Epithelial cell of proximal tubule (primary cell): ENCODE data around the gene MED13L. TPM values are rescaled to one million over a fixed set of nuclear protein-coding genes. Genes with fewer than 3 reads are reported as not detected.

Experiments used
- DNase-seq: peaks from one replicate; pipeline ENCODE4 v3.0.0-alpha.2; 2011; ENCODE audit warnings: low read depth
- H3K4me3 ChIP-seq: 2 replicates; pipeline ENCODE4 v1.5.1; 2011; ENCODE audit warnings: low read depth, mild to moderate bottlenecking, low read length
- total RNA-seq: library from RNA; depleted of rRNA; stranded (reverse); fragments of >200 nt; gene quantifications from 2 replicates; pipeline ENCODE4 v1.2.3, GENCODE V29; 2015
- TF ChIP-seq, protein P1 (sequence below): conservative IDR thresholded peaks from 2 replicates; pipeline ENCODE4 v1.5.1; 2012; ENCODE audit warnings: low read depth, mild to moderate bottlenecking, low read length

Gene MED13L
- total RNA-seq, 1 donor from 2014 or later, result 37.9 TPM

GRCh38 chr12:116026768-116027550, 250.5 kb downstream of the MED13L start:
- H3K4me3 ChIP-seq, result no peak overlapping the region
- TF ChIP-seq, protein P1, sequence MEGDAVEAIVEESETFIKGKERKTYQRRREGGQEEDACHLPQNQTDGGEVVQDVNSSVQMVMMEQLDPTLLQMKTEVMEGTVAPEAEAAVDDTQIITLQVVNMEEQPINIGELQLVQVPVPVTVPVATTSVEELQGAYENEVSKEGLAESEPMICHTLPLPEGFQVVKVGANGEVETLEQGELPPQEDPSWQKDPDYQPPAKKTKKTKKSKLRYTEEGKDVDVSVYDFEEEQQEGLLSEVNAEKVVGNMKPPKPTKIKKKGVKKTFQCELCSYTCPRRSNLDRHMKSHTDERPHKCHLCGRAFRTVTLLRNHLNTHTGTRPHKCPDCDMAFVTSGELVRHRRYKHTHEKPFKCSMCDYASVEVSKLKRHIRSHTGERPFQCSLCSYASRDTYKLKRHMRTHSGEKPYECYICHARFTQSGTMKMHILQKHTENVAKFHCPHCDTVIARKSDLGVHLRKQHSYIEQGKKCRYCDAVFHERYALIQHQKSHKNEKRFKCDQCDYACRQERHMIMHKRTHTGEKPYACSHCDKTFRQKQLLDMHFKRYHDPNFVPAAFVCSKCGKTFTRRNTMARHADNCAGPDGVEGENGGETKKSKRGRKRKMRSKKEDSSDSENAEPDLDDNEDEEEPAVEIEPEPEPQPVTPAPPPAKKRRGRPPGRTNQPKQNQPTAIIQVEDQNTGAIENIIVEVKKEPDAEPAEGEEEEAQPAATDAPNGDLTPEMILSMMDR, result no peak
- no peak for DNase-seq

- TF ChIP-seq, protein P1, result no peak
- DNase-seq, result no peak
- no peak overlapping the region for H3K4me3 ChIP-seq
Measured at GRCh38 chr12:116026346-116026745, 251.1 kb downstream of the MED13L start.

DNA sequence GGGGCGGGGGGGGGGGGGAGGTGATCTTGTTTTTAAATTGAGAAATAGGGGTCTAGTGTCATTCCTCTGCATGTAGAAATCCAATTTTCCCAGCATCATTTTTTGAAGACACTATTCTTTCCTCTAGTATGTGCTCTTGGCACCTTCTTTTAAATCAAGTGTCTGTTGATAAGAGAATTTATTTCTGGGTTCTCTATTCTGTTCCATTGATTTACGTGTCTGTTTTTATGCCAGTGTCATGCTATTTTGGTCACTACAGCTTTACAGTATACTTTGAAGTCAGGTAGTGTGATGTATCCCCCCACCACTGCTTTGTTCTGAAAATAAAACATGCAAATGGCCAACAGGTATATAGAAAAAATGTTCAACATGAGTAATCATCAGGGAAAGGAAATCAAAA, 252.7 kb downstream of the MED13L start:
- no peak for DNase-seq
- TF ChIP-seq, protein P1, result no peak
- H3K4me3 ChIP-seq, result no peak overlapping the region

- no peak for DNase-seq
- TF ChIP-seq, protein P1, result no peak
- no peak overlapping the region for H3K4me3 ChIP-seq
Measured at GRCh38 chr12:116019415-116019814, 258.1 kb downstream of the MED13L start.

GRCh38 chr12:116018282-116018681, 259.2 kb downstream of the MED13L start:
- DNase-seq, result no peak
- TF ChIP-seq, protein P1, result no peak
- no peak overlapping the region for H3K4me3 ChIP-seq

DNA sequence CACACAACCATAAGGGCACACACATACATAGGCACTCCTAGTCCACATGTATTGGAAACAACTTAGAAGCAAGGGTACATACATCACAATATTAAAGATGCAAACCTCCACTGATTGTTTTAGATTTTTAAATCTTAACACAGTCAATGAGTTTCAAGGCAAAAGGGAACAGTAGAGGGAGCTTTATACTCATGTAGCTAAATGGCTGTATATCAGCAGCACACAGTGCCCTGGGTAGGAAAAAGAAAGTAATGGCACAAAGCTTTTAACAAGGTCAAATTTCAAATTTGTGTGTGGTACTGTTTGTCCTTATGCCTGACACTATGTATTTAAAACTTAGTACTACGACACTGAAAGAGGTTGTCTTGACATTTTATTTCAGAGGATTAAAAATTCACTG, 262.0 kb downstream of the MED13L start:
- TF ChIP-seq, protein P1, result peak; percentile 69
- H3K4me3 ChIP-seq, result no peak overlapping the region
- DNase-seq, result no peak

DNA sequence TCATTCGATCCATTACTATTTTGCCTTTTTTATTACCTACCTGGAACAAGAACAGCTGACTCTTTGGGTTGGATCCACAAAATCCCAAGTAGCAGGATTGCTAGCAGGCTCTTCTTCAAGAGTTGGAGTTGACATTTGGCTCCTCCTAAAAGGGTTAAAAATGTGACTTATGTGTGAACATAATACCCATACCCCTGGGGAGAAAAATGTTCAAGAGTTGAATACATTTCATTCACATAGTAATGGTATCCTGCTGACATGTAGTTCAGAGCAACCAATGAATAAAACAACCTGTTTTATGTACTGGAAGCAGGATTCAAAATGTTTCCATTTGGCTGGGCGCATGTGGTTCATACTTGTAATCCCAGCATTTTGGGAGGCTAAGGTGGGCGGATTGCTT, 264.7 kb downstream of the MED13L start:
- no peak overlapping the region for H3K4me3 ChIP-seq
- no peak for DNase-seq
- TF ChIP-seq, protein P1, result no peak
